Activated CD4-positive, CD25-positive, alpha-beta regulatory T cell treated with anti-CD3 and anti-CD28 coated beads, Interleukin-2, amount 50 U/mL, for 24 hours (primary cell): Measurements from ENCODE around the gene RIPOR2.
A peak's percentile ranks its signal among the peaks of the same experiment; 100 is the strongest.
"Not testable (repeated sequence)": the region's sequence is repeated elsewhere in the genome, so short reads cannot be mapped to it uniquely, and the experiment has no call there.

Experiments used
- ATAC-seq, 2 donors: fragments of 150-1000 bp; cut with Tn5 transposase; one replicate each; pipeline ENCODE4 v1.10.0; 2021; ENCODE audit warnings: mild to moderate bottlenecking in 1 of 2, moderate library complexity in 1 of 2

The RIPOR2 gene

DNA sequence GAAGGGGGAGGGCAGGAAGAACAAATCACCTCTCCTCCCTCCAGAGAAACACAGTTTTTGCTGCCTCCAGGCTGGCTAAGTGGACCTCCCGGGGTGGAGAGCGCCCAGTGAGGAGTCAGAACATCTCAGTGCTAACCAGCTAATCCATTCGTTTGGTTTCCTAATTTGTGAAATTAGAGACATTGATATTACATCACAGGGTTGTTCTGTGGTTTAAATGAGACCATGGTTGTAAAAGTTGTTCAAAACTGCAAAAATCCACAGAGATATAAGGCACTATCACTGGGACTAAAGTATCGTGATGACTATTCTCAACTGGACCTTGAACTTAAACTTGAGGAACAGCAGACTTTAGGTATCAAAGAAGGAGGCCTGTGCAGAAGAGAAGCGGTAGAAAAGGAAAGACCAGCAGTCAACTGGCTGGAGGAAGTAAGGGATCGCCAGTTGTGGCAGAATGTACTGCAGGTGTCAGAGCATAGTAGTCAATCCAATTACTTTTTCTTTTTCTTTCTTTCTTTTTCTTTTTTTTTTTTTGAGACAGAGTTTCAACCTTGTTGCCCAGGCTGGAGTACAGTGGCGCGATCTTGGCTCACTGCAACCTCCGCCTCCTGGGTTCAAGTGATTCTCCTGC is 33.9 kb downstream of the RIPOR2 start:
- no peak for ATAC-seq

DNA sequence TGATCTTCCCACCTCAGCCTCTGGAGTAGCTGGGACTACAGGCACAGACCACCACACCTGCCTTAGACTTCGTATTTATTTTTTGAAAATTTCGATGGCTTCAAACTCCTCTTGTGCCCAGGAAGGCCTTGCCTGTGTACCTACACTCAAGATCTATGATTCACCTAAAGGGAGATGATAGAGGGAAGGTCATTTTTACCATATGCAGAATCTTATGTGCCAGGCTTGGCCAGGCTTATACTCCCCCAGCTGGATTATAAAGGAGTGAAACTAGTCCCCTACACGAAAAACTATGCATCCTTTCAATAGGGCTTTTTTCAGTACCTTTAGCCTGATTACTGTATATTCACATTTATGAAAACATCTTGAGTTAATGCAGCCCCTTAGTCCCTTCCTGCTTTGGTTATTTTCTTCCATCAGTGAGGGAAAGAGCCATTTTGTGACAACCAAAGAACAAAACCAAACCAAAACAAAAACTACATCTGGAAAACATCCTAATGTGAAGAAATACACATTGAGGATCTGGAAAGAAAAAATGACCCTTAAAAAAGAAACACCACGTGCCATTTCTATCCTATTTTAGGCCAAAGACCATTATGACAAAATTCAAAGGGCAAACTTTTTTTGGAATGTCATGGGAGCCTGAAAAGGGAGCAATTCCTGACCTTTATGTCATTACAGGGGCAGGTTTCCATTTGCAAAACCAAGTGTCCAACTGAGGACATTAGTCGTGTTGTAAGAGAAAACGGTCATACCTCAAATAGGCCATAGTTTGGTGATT is 34.7 kb downstream of the RIPOR2 start:
- peak; percentile 18 to 26 for ATAC-seq

DNA sequence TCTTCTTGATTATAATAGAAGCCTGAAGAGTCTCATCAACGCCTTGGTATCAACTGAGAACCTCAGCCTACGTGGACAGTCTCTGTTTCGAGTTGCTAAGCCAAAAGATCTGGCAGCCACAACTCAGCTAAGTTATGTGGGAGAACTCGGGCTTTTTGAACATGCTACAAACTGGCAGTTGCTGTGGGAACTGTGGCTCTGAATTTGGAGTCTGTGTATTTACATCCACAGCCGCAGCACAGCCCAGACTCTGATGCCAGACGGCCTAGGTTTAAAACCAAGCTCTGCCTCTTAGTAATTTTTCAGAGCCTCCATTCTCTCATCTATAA is 35.8 kb downstream of the RIPOR2 start:
- ATAC-seq: peak; percentile 69

DNA sequence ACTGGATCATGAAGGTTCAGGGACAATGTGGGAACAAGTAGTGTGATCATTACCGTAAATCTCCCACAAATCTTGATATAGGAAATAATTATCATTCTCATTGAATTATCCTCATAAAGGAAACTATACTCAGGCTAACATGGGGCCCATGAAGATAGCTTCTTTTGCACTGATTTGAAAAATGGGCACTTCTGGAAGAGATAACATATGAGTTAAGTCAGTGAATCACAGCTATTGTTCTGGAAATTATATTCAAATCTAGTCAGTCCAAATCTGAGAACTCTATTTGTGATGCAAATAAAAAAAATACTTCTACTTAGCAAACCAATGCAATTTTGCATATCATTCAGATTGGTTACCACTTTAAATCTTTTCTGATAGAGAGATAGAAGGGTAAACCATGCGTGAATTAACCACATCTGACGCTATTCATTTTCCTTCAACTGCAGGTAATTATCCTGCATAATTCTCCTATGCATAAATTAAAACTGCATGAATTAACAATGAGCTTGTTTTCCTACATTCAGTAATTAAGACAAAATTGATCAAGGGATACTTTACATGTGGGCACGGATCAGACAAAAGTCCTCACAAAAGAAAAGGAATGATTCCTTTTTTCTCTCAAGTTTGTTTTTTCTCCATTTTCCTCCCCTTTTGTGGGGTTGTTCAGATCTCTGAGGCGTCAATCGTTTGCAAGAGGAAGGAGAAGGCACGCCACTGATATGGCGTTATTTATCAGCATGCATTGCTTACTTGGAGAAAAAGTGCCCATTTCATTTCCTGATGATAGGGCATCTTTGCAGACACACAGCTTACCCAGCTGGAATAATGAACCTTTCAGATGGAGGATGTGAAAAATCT is 36.4 kb downstream of the RIPOR2 start:
- peak in 1 of 2 donors; percentile 16 for ATAC-seq

DNA sequence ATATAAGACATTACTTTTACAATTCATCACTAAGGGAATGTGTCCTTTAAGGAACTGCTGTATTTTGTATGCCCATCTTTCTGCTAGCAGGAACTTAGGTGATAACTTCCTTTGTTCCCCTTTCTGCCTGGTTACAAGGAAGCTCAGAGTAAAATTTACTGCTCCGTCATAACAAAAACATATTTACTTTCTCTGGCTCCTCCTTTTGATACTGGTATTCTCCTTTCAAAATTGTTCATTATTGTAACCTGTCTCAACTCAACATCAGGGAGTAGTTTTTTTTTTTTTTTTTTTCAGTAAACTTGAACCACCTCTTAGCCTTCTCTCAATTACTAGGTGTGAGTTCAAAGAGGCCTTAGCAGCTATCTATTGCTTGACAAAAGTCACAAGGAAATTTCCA is 37.1 kb downstream of the RIPOR2 start:
- ATAC-seq: peak in 1 of 2 donors; percentile 15

DNA sequence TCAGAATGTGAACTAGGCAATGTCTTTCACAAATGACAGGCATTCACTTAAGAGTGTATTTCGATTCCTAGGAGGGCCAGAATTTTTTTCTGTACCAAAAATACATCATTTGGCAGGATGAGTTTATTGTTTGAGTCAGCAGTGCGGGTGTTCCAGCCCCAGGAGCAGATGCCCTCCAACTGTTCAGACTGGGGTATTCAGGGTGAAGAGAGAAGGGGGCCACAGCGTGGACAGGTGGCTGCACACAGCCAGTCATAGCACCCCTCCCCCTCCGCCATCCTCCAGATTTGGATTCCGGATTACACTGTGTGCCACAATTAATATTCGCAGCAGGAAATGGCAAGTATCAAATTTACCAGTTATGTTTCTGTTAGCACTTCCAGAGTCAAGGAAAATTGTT is 38.6 kb downstream of the RIPOR2 start:
- no peak for ATAC-seq

DNA sequence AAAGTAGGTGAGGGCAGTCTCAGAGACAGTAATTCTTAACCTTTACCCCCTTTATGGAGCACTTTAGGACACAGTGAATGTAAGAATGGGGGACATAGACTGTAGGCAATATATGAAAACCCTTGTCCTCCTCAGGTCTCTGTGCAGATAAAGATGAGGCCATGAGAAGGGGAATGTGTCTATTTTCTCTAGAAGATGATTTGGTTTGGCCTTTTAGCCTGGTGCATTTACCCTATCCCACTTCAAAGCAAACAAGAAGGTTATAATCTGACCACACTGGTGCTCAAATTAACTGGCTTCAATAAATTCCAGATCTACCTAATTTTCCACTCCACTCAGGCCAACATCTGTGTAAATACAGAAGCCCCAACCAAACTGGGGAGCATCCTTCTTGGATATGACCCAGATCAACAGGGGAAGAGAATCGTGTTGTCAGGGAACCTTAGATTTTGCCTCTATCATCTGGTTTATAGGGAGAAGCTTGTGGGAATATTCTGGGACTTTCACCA is 42.4 kb downstream of the RIPOR2 start:
- no peak for ATAC-seq

DNA sequence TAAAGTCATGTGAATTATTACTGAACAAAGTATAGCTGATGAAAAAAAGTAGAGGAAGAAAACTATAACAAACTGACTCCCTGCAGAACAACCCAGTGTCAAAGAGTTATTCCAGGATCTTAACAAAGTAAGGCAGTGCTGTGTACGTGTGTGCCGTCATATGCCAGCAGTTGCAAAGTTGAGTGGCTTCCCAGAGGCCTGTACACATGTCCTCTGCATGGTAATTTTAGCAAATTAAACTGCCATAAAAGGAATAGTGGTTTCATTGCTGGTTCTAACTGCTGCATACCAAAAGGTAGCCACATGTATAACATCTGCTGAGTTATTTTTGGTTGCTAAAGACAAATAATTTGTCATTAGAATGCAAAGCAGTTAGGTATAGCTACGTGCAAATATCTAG is 44.8 kb downstream of the RIPOR2 start:
- no peak for ATAC-seq

DNA sequence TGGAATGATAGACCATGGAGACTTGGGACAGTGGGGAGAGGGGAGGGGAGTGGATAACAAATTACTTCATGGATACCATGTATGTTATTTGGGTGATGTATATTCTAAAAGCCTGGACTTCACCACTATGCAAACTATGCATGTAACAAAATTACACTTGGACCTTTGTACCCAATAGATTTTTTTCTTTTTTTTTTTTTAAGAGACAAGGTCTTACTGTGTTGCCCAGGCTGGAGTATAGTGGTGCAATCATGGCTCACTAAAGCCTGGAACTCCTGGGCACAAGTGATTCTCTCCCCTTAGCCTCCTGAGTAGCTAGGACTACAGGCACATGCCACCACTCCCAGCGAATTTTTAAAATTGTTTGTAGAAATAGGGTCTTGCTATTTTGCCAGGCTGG is 45.3 kb downstream of the RIPOR2 start:
- ATAC-seq: no peak

DNA sequence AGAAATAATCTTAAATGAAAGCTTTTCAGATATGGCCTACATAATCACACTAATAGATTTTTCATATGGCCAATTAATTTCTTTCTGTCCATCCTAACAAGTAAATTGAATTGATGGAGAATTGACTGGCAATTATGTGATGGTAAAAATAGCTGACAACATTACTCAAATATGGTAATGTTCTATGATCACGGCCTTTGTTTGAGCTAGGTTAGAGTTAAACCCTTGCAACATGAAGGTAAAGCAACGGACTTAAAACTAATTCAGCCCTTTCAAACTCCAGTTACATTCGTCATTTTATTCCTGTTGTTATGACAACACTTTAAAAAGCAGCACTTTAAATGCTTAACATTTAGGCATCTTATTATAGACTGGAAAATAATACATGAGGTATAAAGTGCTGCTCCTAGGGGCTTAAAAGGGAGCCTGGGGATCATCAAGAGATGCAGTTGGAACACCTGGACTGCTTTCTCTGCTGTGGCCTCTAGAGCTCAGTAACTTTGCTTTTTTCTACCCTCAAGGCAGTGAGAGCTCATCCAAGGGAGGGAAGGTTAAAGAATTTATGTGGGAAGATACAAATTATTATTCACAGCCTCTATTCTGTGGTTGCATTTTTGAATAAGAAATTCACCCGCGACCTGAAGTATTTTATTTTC is 46.9 kb downstream of the RIPOR2 start:
- no peak for ATAC-seq

DNA sequence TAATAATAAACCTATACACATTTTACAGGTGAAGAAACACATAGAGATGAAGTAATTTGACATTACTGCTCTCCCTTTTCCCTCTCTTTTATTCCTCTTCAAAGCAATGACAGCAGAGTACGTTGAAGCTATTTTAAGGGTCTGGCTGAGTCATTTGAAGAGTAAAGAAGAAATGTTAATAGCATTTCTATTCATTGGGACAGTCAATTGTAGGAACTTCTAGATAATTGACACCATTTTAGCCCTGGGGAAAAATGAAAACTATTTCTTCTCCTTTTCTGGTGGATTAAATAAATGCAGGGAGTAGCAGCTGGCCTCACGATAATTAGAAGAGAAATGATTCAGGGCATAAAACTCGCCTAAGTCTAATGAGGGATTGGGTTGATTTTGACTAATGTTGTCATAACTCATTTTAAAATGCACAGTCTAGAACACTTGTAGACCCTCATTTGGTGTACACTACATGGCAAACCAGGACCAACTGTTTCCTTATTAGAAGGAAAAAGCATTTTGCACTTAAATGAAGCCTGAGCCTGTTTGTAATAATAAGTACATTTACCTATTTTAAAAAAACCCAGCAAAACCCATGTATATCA is 48.1 kb downstream of the RIPOR2 start:
- no peak for ATAC-seq

DNA sequence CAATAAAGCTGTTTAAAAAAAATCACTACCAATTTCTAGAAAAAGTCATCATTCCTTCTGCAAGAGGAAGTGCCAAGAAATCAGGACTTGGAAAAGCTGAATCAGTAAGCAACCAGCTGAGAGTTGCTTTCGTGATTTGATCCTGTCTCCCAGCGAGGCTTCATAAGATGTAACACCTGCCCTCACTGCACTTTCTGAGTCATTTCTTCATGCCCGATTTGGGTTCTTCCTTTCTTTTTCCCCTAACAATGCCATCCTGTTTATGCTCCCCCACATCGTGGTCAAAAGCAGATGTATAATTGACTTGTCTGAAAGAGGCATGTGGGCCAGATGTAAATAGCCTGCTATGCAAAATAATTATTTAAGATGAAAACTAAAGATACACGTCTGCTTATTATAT is 52.1 kb downstream of the RIPOR2 start:
- ATAC-seq: peak; percentile 82 to 84

DNA sequence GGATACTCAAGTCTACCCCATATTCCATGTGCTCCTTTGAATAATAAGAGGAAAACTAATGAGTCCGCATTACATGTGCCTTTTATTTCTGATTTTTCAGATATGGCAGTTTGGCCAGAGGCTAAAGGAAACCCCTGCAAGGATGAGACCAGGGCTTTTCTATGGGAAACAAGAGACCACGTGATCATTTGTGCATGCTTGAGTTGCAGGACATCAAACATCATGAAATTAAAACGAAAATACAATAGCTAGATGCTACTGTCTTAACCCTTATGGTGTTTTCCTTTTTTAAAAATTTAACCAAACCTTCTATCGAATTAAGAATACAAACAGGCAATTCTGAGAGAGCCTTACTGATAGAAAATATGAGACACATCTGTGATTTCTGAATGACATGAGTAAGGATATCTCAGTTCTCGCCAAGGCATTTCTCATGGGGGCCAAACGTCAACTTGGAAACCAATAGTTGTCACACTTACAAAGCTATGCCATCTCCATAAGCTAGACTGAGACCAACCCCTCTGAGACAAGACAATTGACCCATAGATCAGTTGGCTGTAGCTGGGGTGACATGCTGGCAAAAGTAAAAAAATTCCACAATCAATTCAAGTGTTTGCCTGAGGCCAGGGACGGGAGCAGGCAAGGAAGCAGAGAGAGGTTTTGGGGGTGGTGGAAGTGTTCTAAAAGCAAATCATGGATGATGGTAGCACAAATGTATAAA is 52.8 kb downstream of the RIPOR2 start:
- peak; percentile 45 to 48 for ATAC-seq

DNA sequence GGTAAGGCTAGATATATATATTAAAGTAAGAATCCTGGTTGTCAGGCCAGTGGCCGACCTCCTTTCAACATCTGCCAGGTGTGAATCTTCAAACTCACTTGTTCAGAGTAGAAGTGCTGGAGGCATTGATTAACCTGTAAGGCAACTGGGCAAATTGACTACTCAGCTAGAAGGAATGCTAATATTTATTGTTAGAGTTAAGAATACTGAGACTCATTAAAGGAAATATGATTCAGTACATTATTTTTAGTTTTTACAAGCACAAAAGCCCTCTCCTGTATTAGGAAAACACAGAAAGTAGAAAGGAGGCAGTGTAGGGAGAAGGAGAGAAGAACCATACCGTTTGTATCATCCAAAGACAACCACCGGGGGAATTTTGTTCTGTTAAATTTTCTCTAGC is 53.5 kb downstream of the RIPOR2 start:
- no peak for ATAC-seq

DNA sequence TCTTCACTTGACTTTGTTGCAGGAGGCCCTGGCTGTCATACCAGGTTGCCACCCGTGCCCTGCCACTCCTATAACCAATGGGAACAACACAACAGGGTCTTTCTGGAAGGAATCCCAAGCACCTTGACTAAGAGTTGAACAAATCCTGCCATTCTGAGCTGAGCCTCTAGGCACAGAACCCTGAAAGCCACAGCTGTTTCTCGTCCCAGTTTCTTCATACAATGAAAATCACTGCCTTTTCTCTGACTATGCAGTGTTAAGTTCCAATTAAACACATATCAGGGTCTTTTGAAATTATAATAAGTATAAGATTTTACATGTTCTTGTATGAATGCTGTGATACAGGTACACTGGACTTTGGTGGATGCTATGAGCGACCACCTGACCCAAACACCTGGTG is 54.4 kb downstream of the RIPOR2 start:
- no peak for ATAC-seq

DNA sequence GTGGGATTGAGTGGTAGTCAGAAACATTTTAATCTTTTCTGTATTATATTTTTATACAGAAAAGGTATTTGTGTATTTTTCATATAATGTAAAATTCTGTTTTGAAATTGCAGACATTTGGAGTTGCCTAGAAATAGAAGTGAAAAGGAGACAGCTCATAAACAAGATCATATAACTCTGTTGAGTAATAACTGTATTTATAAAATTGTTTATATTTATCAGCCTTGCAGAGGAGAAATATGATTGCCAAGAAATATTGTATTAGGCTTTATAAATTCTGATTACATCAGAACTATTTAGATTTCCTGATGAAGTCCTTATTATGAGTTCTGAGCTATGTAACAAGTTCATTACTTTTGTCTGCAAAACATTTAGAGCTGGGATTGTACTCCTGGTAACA is 55.3 kb downstream of the RIPOR2 start:
- ATAC-seq: no peak

DNA sequence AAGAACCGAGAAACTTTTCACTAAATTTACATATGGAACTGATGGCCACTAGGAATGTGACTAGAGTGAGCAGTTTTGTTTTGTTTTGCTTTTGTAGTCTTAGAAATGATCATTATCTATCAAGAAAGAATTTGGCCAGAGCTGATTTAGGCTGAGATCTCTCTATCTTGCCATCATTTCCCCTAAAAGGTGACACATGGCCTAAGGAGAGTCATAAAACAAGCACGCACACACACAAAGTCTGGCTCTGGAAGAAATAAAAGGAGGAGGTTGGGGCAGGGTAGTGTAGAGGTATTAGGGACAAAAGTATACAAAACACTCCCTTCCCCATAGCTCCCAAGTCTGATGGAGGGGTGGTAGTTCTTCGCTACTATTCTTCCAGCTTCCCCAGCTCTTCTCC is 56.4 kb downstream of the RIPOR2 start:
- ATAC-seq: no peak

DNA sequence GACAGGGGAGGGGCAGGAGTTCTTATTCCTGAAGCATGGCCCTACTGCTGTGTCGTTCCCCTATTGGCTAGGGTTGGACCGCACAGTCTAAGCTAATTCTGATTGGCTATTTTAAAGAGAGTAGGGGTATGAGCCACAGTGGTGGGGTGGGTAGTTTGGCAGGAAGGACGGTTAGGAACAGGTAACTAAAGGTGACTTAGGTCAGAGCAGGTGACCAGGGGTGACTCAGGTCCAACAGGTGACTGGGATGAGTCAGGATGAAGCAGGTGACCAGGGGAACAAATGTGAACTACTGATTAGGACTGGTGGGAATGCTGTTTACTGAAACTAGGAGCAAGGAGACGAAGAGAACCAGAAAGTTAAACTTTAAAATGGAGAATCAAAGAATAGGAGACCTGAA is 58.0 kb downstream of the RIPOR2 start:
- ATAC-seq: not testable (repeated sequence)

DNA sequence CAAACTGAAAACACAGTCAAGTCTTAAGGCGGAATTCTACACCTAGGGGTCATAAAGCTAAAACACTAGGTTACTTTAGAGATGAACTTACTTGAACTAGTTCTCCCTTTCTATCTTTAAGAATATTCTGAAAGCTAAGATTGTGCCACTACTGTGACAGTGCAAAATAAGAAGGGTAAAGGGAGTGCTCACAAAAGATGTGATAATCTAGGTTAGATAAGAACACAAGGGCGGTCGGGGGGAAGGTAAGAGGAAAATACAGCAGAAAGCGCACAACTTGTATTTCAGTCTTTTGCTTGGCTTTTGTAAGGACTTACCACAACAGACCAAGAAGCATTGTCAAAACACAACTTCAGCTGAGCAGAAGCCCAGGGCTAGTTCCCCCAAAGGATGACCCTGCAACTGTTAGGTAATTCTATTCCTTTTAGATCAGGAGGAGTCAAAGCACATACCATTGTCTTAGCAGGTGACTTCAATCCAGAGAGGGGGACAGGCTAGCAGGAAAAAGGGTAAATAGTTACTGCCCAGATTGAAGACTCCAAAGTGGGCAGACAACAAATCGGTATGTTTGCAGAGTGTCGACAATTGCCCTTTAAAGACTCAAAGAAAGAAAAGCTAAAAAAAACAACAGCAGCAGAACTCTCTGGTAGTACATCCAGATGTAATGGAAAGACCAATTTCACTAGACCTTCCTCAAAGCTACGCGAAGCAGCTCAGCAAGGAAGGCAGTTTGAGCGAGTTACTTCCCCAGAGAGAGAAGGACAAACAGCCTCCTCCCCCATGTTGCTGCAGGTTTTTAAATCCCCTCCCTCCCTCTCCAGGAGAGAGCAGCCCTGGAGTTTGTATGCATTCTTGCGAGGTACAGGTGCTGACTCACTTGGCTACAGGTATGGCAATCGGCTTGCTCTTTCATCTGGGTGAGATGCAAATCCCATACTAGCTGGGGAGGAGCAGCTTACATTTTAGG is 59.0 kb downstream of the RIPOR2 start:
- ATAC-seq: no peak

DNA sequence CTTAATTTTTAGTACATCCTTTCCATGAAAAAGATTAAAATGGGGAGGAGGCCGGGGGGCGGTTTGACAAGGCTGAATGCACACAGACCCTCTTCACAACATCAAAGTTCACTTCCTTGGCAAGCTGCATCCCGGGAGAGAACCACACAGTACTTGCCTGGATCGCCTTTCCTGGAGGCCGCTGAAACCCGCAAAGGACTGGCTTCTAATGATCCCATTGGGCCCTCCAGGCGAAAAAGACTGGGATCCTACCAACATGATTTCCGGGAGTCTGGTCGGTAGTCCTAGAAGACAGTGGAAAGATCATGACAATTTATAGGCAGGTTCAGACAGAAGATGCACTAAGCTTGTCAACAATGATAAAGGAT is 60.2 kb downstream of the RIPOR2 start:
- no peak for ATAC-seq
